H1 (cell line): Measurements from ENCODE around the gene ZXDC. TPM values are rescaled to one million over a fixed set of nuclear protein-coding genes. Genes with fewer than 3 reads are reported as not detected.
A peak's percentile ranks its signal among the peaks of the same experiment; 100 is the strongest.

Source experiments
- CTCF ChIA-PET: fragments of 300-600 bp; sonication (Branson Sonifier 250); formaldehyde crosslinking; loops from one replicate; lab custom pipeline; 2021; ENCODE audit not compliant: partially characterized antibody; lab: Charles Lee
- POLR2A ChIA-PET: fragments of 300-600 bp; sonication (Branson Sonifier 250); formaldehyde crosslinking; loops from one replicate; lab custom pipeline; 2021; ENCODE audit warnings: inconsistent platforms; ENCODE audit not compliant: partially characterized antibody; lab: Charles Lee
- DNase-seq, 2 experiments: peaks; one replicate each; pipeline versions ENCODE4 v3.0.0 to v3.0.0-alpha.2; 2010 to 2022; ENCODE audit warnings: low spot score in 2 of 2, low read depth in 1 of 2, mixed read lengths in 1 of 2
- FAIRE-seq: peaks from 2 replicates; lab custom pipeline; 2011; peaks lifted over from hg19 to GRCh38; lab: Jason Lieb, UNC
- H2AFZ ChIP-seq: 2 replicates; pipeline ENCODE4 v1.8.1; 2012; ENCODE audit warnings: low read length, inconsistent platforms
- H2AK5ac ChIP-seq: 2 replicates; pipeline ENCODE4 v1.6.1; 2013; ENCODE audit warnings: low read depth, low read length
- H2BK120ac ChIP-seq: replicated peaks from 2 replicates; pipeline ENCODE3; 2013; ENCODE audit warnings: low read depth, low read length, inconsistent platforms
- H2BK12ac ChIP-seq: 2 replicates; pipeline ENCODE4 v1.6.1; 2013; ENCODE audit warnings: low read depth, low read length
- H2BK15ac ChIP-seq: 2 replicates; pipeline ENCODE4 v1.6.1; 2013; ENCODE audit warnings: low read length
- H2BK20ac ChIP-seq: 2 replicates; pipeline ENCODE4 v1.6.1; 2013; ENCODE audit warnings: low read length
- H2BK5ac ChIP-seq: 2 replicates; pipeline ENCODE4 v1.6.1; 2013; ENCODE audit warnings: low read depth, low read length
- H3K14ac ChIP-seq: 2 replicates; pipeline ENCODE4 v1.6.1; 2013; ENCODE audit warnings: inconsistent platforms; ENCODE audit not compliant: insufficient read length
- H3K18ac ChIP-seq: 2 replicates; pipeline ENCODE4 v1.6.1; 2013; ENCODE audit warnings: low read length; ENCODE audit errors: extremely low read depth
- H3K23ac ChIP-seq: 2 replicates; pipeline ENCODE4 v1.6.1; 2013; ENCODE audit warnings: inconsistent platforms; ENCODE audit not compliant: insufficient read length
- H3K23me2 ChIP-seq: 2 replicates; pipeline ENCODE4 v1.6.1; 2013; ENCODE audit warnings: low read depth, low read length
- H3K27ac ChIP-seq: 2 replicates; pipeline ENCODE4 v1.6.1; 2011; ENCODE audit warnings: low read depth, low read length, inconsistent platforms
- H3K27me3 ChIP-seq, 4 experiments: replicated peaks in 1 of 4; 1 replicate in 1 of 4; 2 replicates in 3 of 4; pipeline versions ENCODE4 v1.6.1 to v1.8.1; 2011 to 2013; ENCODE audit warnings: low read length in 3 of 4, mild to moderate bottlenecking in 3 of 4, inconsistent platforms in 2 of 4, mixed read lengths in 2 of 4, moderate library complexity in 1 of 4; ENCODE audit not compliant: control insufficient read depth in 3 of 4, insufficient read depth in 3 of 4; ENCODE audit errors: extremely low read depth in 1 of 4
- H3K36me3 ChIP-seq, 4 experiments: 2 replicates each; pipeline versions ENCODE4 v1.6.1 to v1.8.1; 2011 to 2013; ENCODE audit warnings: mild to moderate bottlenecking in 4 of 4, low read length in 3 of 4, moderate library complexity in 2 of 4, control low read depth in 1 of 4, inconsistent platforms in 1 of 4; ENCODE audit not compliant: insufficient read depth in 4 of 4, control insufficient read depth in 2 of 4
- H3K4ac ChIP-seq: replicated peaks from 2 replicates; pipeline ENCODE3; 2013; ENCODE audit warnings: low read length, low read depth, mixed read lengths, inconsistent platforms; ENCODE audit not compliant: insufficient read length
- H3K4me1 ChIP-seq, 4 experiments: replicated peaks in 1 of 4; 1 replicate in 1 of 4; 2 replicates in 3 of 4; pipeline versions ENCODE4 v1.6.1 to v1.8.1; 2011 to 2013; ENCODE audit warnings: low read length in 3 of 4, inconsistent platforms in 2 of 4, mixed read lengths in 1 of 4; ENCODE audit not compliant: insufficient read depth in 4 of 4, control insufficient read depth in 3 of 4
- H3K4me2 ChIP-seq, 2 experiments: 2 replicates each; pipeline versions ENCODE4 v1.6.1 to v1.8.1; 2011 to 2013; ENCODE audit warnings: low read depth in 2 of 2, low read length in 2 of 2, control low read depth in 1 of 2, inconsistent platforms in 1 of 2, mild to moderate bottlenecking in 1 of 2; ENCODE audit not compliant: insufficient read depth in 1 of 2
- H3K4me3 ChIP-seq, 4 experiments: fragments of 200-600, 300-600 bp in 1 of 4; sonication (generic), shearing (Covaris generic), sonication (Bioruptor Twin) in 1 of 4; 2 replicates each; pipeline versions ENCODE4 v1.5.1 to v1.8.1; 2011 to 2016; ENCODE audit warnings: low read length in 4 of 4, low read depth in 3 of 4, control low read depth in 2 of 4, inconsistent platforms in 2 of 4, mild to moderate bottlenecking in 2 of 4, mixed read lengths in 1 of 4, moderate library complexity in 1 of 4; ENCODE audit not compliant: insufficient read depth in 2 of 4; ENCODE audit errors: extremely low read depth in 1 of 4
- H3K56ac ChIP-seq: replicated peaks from 2 replicates; pipeline ENCODE3; 2013; ENCODE audit warnings: low read depth, mild to moderate bottlenecking, mixed read lengths, low read length, inconsistent platforms; ENCODE audit not compliant: insufficient read length
- H3K79me1 ChIP-seq: 2 replicates; pipeline ENCODE4 v1.6.1; 2013; ENCODE audit warnings: low read depth, low read length, control low read depth
- H3K79me2 ChIP-seq, 2 experiments: 2 replicates each; pipeline versions ENCODE4 v1.6.1 to v1.8.1; 2012 to 2013; ENCODE audit warnings: low read length in 2 of 2, mild to moderate bottlenecking in 2 of 2, inconsistent platforms in 1 of 2; ENCODE audit not compliant: insufficient read depth in 2 of 2, control insufficient read depth in 1 of 2
- H3K9ac ChIP-seq, 4 experiments: replicated peaks in 1 of 4; 1 replicate in 1 of 4; 2 replicates in 3 of 4; pipeline versions ENCODE4 v1.6.1 to v1.8.1; 2011 to 2013; ENCODE audit warnings: low read depth in 3 of 4, low read length in 3 of 4, control low read depth in 2 of 4, mild to moderate bottlenecking in 2 of 4, moderate library complexity in 2 of 4, inconsistent platforms in 1 of 4; ENCODE audit errors: extremely low read depth in 1 of 4
- H3K9me3 ChIP-seq, 2 experiments: 2 replicates each; pipeline versions ENCODE4 v1.6.1 to v1.8.1; 2012 to 2013; ENCODE audit warnings: mild to moderate bottlenecking in 2 of 2, moderate library complexity in 2 of 2, control low read depth in 1 of 2, inconsistent platforms in 1 of 2, low read depth in 1 of 2, low read length in 1 of 2, mixed read lengths in 1 of 2; ENCODE audit not compliant: insufficient read depth in 2 of 2
- H4K20me1 ChIP-seq, 2 experiments: replicated peaks in 1 of 2; 2 replicates each; pipeline versions ENCODE3 to v1.8.1; 2011 to 2013; ENCODE audit warnings: inconsistent platforms in 2 of 2, low read length in 2 of 2, mild to moderate bottlenecking in 1 of 2; ENCODE audit not compliant: insufficient read depth in 2 of 2, control insufficient read depth in 1 of 2
- H4K5ac ChIP-seq: 2 replicates; pipeline ENCODE4 v1.6.1; 2013; ENCODE audit warnings: low read length, low read depth, mixed read lengths, inconsistent platforms; ENCODE audit not compliant: insufficient read length
- H4K8ac ChIP-seq: 2 replicates; pipeline ENCODE4 v1.8.0; 2013; ENCODE audit warnings: mild to moderate bottlenecking, moderate library complexity, low read length, inconsistent platforms; ENCODE audit not compliant: insufficient read depth; ENCODE audit errors: extremely low read depth
- H4K91ac ChIP-seq: replicated peaks from 2 replicates; pipeline ENCODE3; 2013; ENCODE audit warnings: low read length, mixed read lengths, inconsistent platforms; ENCODE audit not compliant: insufficient read length
- ASH2L ChIP-seq: fragments of 200-600, 300-600 bp; sonication (generic); IDR thresholded peaks from one replicate; pipeline ENCODE4 v1.7.1; 2017; ENCODE audit warnings: low read length
- CEBPB ChIP-seq: IDR thresholded peaks from 2 replicates; pipeline ENCODE4 v1.6.1; 2012; ENCODE audit warnings: low read depth, low read length
- EP300 ChIP-seq, 2 experiments: IDR thresholded peaks; 1 replicate in 1 of 2; 2 replicates in 1 of 2; pipeline ENCODE4 v1.6.1; 2011 to 2012; ENCODE audit warnings: low read depth in 2 of 2, low read length in 2 of 2, mild to moderate bottlenecking in 2 of 2, borderline replicate concordance in 1 of 2, inconsistent platforms in 1 of 2, moderate library complexity in 1 of 2
- EZH2 ChIP-seq: fragments of 200-600 bp; sonication (generic); IDR thresholded peaks from 2 replicates; pipeline ENCODE4 v1.7.1; 2012; ENCODE audit warnings: low read depth, mild to moderate bottlenecking, moderate library complexity, low read length, inconsistent platforms; ENCODE audit not compliant: severe bottlenecking
- GABPA ChIP-seq: IDR thresholded peaks from 2 replicates; pipeline ENCODE4 v1.6.1; 2011; ENCODE audit warnings: mild to moderate bottlenecking, low read length, moderate library complexity, borderline replicate concordance; ENCODE audit not compliant: insufficient read depth
- KDM4A ChIP-seq: IDR thresholded peaks from one replicate; pipeline ENCODE4 v1.7.1; 2012; ENCODE audit warnings: low read depth, mild to moderate bottlenecking, moderate library complexity, low read length, inconsistent platforms; ENCODE audit not compliant: severe bottlenecking
- PHF8 ChIP-seq: fragments of 200-600 bp; sonication (generic); conservative IDR thresholded peaks from 2 replicates; pipeline ENCODE4 v1.7.1; 2012; ENCODE audit warnings: low read depth, mild to moderate bottlenecking, inconsistent platforms, low read length, moderate library complexity
- POU5F1 ChIP-seq: IDR thresholded peaks from 2 replicates; pipeline ENCODE4 v1.6.1; 2011; ENCODE audit warnings: low read depth, mild to moderate bottlenecking, low read length, moderate library complexity
- RAD21 ChIP-seq, 2 experiments: IDR thresholded peaks in 1 of 2; conservative IDR thresholded peaks in 1 of 2; 2 replicates each; pipeline ENCODE4 v1.6.1; 2011; ENCODE audit warnings: low read depth in 2 of 2, low read length in 2 of 2, improper control_type of control experiment in 1 of 2, inconsistent platforms in 1 of 2, mild to moderate bottlenecking in 1 of 2, moderate library complexity in 1 of 2
- TAF7 ChIP-seq: optimal IDR thresholded peaks from 2 replicates; pipeline ENCODE3; 2011; ENCODE audit warnings: low read depth, mild to moderate bottlenecking, inconsistent platforms, low read length, moderate library complexity, borderline replicate concordance
- TEAD4 ChIP-seq: IDR thresholded peaks from 2 replicates; pipeline ENCODE4 v1.6.1; 2012; ENCODE audit warnings: low read depth, low read length, inconsistent platforms, mixed read lengths
- WGBS, 2 experiments: shearing (Covaris generic) in 1 of 2; methylation state at CpG; one replicate each; pipeline versions ENCODE4 v1.1.6 to v1.1.7; 2013 to 2015; ENCODE audit warnings: low lambda C conversion rate in 2 of 2, mixed read lengths in 2 of 2, inconsistent platforms in 1 of 2, low coverage in 1 of 2, missing lambda C conversion rate in 1 of 2; ENCODE audit not compliant: insufficient replicate concordance in 2 of 2, insufficient coverage in 1 of 2, insufficient read length in 1 of 2; ENCODE audit errors: extremely low coverage in 1 of 2, missing lambda C conversion rate in 1 of 2; 5-methylcytosine and 5-hydroxymethylcytosine counted together
- polyA plus RNA-seq, 7 experiments: library from polyadenylated mRNA; depleted of rRNA in 3 of 7; stranded (reverse) in 5 of 7; unstranded in 2 of 7; fragments of >200 nt in 5 of 7; fragments of 200-250 nt in 2 of 7; gene quantifications; 1 replicate in 5 of 7; 2 replicates in 1 of 7; 4 replicates in 1 of 7; pipeline versions ENCODE4 v1.2.1 to v1.2.3, GENCODE V29; 2011 to 2013; ENCODE audit warnings: missing spikeins in 2 of 7, mixed read lengths in 2 of 7
- total RNA-seq: library from RNA; stranded (reverse); fragmentation: NEBNext Ultra II Directional; extraction: Animal tissue kit (Norgen Biotek cat#: 25700); gene quantifications from 2 replicates; pipeline ENCODE4 v1.2.1, GENCODE V29; 2021

The ZXDC gene
- total and polyA plus RNA-seq, 2 of the 8 experiments (the other 6 are each of a cell fraction or from before 2014, with no cell fraction given) = 12.7 to 24.3 TPM

- Histone ChIP-seq H3K18ac (no peak overlapping the region; the same call in 1 of the 2 replicates), H3K79me1 (no peaks in the 10 kb centered on the region), H3K4me2 (peak overlapping the region; percentile 63 to 81), H4K20me1 (no peaks in the 10 kb centered on the region), H4K5ac (no peak overlapping the region), H2BK12ac (no peak overlapping the region), H2AFZ (peak overlapping the region; percentile 48; the same call in 1 of the 2 replicates), H4K91ac (no peak overlapping the region), H3K14ac (no peak overlapping the region), H3K36me3 (no peaks in the 10 kb centered on the region), H2BK15ac (no peak overlapping the region), H3K9me3 (no peaks in the 10 kb centered on the region), H3K27ac (no peak overlapping the region), H3K27me3 (peaks cover 9 to 31% (median 29%) of the 10 kb centered on the region in 4 experiments), H2BK120ac (no peak overlapping the region), H4K8ac (no peak overlapping the region), H2BK5ac (no peak overlapping the region), H2BK20ac (no peak overlapping the region), H3K23ac (no peak overlapping the region), H3K9ac (no peak overlapping the region), H3K23me2 (peaks cover 3% of the 10 kb centered on the region; the same call in 1 of the 2 replicates), H3K4me3 (peak overlapping the region; percentile 5 to 58 (median 30); a peak in 6 of 8 replicates), H3K4me1 (peaks cover 0 to 6% (median 2%) of the 10 kb centered on the region in 4 experiments; a peak in 3 of 7 replicates), H3K79me2 (no peaks in the 10 kb centered on the region), H3K56ac (no peak overlapping the region), H3K4ac (no peak overlapping the region), H2AK5ac (no peak overlapping the region)
- POLR2A ChIA-PET = interaction anchor here (1.8 to 2.3 kb wide), 2 partner anchors 10 to 55 kb away, joined by 3 to 7 read pairs; no protein-coding TSS in a partner anchor
- DNase-seq = no peak
- WGBS, 2 experiments = 17% methylated on average over 9 of the region's 30 CpGs; no CpG with 5 or more reads in 1 of the 2 experiments
- CTCF ChIA-PET = interaction anchor here (0.7 to 3.1 kb wide), 11 partner anchors 14 to 320 kb away, joined by 3 to 11 read pairs (median 3); no protein-coding TSS in a partner anchor
- FAIRE-seq = no peak
- no peak for TF ChIP-seq POU5F1
- TF ChIP-seq GABPA = no peak
- no peak for TF ChIP-seq EP300 (IDR thresholded peaks at IDR 0.05; ENCODE audit: borderline replicate concordance in 1 of 2, low read depth in 2 of 2, low read length in 2 of 2)
- TF ChIP-seq RAD21 (IDR thresholded peaks at IDR 0.05 in 1 of 2, conservative IDR thresholded peaks at IDR 0.05 in 1 of 2; ENCODE audit: low read depth in 2 of 2, low read length in 2 of 2) = no peak
- TF ChIP-seq EZH2 = no peak
- no peak for TF ChIP-seq CEBPB
- TF ChIP-seq ASH2L = peak; percentile 71
- TF ChIP-seq TEAD4 = peak; percentile 48
- no peak for TF ChIP-seq TAF7
- no peak for TF ChIP-seq PHF8
- peak; percentile 54 for TF ChIP-seq KDM4A
Observed at GRCh38 chr3:126394977-126395321, 80.7 kb downstream of the ZXDC start.
